CD4-positive, alpha-beta T cell treated with Interleukin-6 for 4 hours (primary cell): ENCODE measurements around the gene GRID1.
A peak's percentile ranks its signal among the peaks of the same experiment; 100 is the strongest.
"Not testable (repeated sequence)": the region's sequence is repeated elsewhere in the genome, so short reads cannot be mapped to it uniquely, and the experiment has no call there.

ENCODE experiments used
- DNase-seq: peaks from one replicate; pipeline ENCODE4 v3.0.0-alpha.2; 2020; ENCODE audit warnings: mixed read lengths

Gene GRID1

DNA sequence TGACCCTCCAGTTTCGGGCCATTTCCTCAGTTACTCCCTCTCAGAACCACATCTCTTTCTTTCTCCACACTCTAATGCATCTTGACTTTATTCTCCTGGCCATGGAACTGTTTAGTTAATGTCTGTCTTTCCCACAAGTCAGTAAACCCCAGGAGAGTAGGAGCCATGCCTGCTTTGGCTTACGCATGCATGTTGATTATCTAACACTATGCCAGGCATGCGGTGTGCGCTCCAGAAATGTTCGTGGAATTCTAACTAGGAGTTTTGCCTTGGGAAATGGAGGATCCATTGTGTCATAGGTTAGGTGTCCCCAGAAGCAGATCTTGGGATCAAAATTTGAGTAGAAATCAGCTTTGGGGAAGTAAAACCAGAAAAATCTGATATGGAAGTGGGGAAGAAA lies 308.9 kb downstream of the GRID1 start:
- no peak for DNase-seq

GRCh38 chr10:86056672-86057071 lies 309.9 kb downstream of the GRID1 start:
- DNase-seq: no peak

- DNase-seq: no peak
Measured at GRCh38 chr10:86055928-86056327, 310.7 kb downstream of the GRID1 start.

DNA sequence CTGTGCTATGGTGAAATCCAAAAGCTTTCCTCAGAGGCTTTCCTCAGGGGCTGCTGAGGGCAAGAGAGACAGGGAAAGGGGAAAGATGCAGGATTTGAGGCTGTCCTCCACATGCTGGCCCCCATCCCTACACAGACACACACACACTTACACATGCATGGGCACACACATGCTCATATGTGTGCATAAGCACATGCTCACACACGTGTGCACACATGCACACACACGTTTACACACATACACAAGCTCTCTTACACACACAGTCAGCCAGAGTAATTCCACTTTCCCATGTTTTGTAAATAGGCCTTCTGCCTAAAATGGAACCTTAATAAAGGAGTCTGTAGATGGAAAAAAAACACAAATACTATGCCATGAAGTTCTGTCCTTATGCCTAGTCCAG lies 312.9 kb downstream of the GRID1 start:
- no peak for DNase-seq

DNA sequence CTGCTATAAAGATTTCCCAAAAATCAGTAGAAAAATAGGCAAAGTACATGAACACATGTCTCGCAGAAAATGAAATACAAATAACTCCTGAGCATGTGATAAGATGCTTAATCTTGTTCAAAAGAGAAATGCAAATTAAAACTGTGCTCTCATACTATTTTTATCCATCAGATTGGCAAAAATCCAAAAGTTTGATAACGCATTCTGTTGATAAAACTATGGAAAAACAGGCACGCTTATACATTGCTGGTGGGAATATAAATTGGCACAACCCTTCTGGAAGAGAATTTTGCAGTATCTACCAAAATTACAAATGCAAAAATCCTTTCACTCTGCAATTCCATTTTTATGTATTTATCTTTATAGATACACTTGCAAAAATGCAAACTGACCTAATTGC lies 315.0 kb downstream of the GRID1 start:
- no peak for DNase-seq

- no peak for DNase-seq
Measured at GRCh38 chr10:86049442-86049841, 317.2 kb downstream of the GRID1 start.

GRCh38 chr10:86048973-86049372 lies 317.6 kb downstream of the GRID1 start:
- no peak for DNase-seq

- no peak for DNase-seq
Measured at GRCh38 chr10:86048571-86048970, 318.0 kb downstream of the GRID1 start.

DNA sequence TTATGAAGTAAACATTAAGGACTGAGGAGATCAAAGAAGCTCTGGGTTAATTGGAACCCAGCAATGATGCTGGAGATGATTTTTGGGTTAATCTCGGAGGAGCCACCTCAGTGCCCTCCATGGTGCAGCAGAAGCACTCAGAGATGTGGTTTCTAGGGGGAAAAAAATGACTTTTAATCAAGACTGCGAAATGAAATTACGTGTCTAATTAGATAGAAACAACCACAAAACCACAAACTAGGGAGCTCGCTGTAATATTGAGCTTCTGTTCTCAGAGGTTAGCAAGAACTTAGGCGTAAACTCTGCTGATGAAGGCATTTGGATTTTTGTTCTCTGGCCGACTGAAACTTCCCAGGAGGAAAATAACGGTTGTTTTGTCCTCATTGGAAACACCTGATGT lies 319.0 kb downstream of the GRID1 start:
- no peak for DNase-seq

- peak; percentile 8 for DNase-seq
Measured at GRCh38 chr10:86046845-86047460, 319.6 kb downstream of the GRID1 start.

DNA sequence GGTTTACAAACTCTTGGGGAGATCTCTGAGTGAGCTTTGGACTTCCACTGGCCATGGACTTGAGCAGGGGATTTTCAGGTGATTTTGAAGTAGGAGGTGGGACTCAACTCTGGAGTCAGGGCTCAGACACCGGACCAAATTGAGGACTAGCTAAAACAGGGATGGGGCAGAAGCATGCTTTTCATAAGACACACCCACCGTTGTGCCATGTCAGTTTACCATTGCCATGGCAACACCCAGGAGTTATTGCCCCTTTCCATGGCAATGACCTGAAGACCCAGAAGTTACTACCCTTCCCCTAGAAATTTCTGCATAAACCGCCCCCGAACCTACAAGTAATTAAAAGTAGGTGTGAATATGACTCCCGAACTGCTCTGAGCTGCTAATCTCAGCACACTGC lies 320.7 kb downstream of the GRID1 start:
- no peak for DNase-seq

- DNase-seq: no peak
Measured at GRCh38 chr10:86044029-86044428, 322.6 kb downstream of the GRID1 start.

DNA sequence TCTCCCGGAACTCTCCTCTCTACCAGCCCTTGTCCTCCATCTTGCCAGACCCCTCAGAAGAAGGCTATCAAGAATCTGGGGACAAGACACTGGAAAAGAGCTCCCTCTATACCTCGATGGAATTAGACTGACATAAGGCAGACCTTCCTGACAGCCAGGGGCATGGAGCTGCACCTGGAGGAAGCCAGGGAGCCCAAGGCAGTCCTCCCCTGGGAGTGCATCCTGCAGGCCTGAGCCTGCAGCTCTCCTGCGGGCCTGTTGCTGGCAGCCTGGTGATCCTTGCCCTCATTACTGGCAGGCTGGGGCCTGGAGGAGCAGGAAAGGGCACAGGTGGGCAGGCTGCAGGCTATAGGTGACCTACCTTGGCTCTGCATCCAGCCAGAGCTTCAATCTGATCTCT lies 323.4 kb downstream of the GRID1 start:
- no peak for DNase-seq

- DNase-seq: no peak
Measured at GRCh38 chr10:86042161-86042560, 324.4 kb downstream of the GRID1 start.

DNA sequence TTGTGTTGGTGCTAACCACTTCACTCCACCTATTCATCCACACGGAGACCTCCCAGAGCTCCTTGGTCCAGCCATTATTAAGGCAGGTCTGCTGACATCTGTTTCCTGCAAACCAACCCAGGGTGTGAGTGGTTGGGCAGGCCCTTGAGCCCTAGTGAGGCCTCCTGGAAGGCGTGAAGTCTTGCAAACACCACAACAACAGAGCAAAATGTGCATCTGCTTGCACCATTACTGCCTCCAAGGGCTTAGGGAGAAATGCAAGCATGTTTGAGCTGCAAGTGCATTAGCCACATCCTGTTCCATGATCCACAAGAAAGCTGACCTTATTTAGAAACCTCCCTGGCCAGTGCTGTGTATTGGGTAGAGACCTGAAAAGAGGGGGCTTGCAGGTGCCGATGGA lies 325.5 kb downstream of the GRID1 start:
- no peak for DNase-seq

DNA sequence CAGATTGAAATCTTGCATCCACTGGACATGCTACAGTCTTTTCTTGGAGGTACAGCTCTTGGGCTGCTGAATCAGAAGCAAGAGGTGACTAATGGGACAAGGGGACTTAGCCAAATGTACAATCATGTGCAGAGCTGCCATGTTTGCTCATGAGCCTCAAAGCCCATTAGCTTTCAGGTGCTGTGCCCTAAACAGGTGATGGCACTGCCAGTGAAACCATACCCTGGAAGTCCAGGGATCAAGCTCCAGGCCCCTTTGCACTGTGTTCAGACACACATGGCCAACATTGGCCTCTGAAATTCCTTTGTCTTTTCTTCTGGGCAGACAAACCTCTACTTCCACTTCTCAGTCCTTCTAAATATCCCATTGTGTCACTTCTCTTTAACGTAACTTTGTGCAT lies 328.2 kb downstream of the GRID1 start:
- no peak for DNase-seq

DNA sequence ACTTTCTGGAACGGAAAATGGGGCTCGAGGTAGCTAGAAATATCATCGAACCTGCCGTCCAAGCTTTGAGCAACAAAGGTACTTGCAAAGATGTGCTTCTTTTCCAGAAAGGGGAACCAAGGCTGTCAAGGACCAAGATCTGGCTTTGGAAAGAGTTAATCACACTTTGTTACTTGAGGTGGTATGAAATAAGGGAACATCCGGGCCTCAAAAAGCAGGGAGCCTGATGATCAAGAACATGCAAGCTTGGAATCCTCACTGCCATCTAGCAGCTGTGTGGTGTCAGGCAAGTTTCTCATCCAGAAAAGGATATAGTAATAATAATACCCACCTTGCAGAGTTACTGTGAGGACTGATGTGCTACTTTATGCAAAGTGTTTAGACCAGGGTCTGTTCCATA lies 329.5 kb downstream of the GRID1 start:
- DNase-seq: no peak

DNA sequence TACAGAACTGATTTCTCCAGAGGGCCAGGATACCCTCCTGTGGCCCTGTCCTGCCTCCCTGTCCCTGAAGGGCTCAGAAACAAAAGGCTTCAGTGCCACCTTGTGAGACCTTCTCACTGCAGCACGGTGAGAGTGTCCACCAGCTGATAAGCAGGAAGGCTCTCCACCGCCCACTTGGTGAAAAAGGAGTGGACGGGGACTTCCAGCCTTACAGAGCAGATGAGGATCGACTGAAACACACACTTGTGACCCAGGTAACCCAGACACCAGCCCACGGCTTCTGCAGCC lies 330.1 kb downstream of the GRID1 start:
- DNase-seq: no peak

- DNase-seq: no peak
Measured at GRCh38 chr10:86035791-86036543, 330.6 kb downstream of the GRID1 start.

DNA sequence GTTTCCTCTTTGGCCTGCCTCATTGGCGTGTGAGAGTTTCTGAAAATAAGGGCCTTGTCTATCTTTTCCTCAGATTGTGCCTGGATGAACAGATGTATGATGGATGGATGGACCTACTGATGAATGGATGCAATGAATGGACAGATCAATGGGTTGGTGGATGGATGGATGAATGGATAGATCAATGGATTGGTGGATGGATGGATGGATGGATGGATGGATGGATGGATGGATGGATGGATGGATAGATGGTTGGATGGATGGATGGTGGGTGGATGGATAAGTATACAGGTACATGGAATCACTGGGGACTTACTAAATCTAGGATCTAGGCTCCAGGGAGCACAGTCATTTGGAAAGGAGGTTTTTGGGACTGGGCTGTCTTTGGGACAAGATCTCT lies 331.9 kb downstream of the GRID1 start:
- DNase-seq: no peak

GRCh38 chr10:86033581-86033980 lies 333.0 kb downstream of the GRID1 start:
- no peak for DNase-seq

DNA sequence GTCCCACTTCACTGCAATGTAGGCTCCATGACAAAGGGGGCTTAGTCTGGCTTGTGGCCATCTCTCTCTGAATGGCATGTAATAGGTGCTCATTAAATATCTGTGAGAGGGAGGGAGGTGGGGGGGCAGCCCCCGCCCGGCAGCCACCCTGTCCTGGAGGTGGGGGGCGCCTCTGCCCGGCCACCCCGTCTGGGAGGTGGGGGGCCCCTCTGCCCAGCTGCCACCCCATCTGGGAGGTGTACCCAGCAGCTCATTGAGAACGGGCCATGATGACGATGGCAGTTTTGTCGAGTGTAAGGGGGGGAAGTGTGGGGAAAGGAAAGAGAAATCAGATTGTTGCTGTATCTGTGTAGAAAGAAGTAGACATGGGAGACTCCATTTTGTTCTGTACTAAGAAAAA lies 334.5 kb downstream of the GRID1 start:
- not testable (repeated sequence) for DNase-seq

DNA sequence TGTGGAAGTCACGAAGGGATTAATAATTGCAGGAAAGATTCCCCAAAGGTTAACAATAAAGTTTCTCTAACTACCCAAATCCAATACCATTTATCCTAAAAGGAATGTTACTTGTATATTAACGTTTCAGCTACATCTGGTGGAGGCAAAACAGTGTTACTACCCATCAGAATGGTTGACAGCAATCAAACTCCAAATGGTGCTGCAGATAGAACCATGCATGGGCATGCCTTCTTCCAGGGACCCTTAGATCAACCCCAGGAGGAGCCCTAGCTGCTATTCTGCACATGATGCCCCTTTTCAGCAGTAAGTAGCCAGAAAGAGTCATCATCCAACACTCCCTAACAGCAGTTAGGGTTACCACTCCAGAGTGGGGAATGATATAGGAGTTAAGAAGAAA lies 336.3 kb downstream of the GRID1 start:
- no peak for DNase-seq

DNA sequence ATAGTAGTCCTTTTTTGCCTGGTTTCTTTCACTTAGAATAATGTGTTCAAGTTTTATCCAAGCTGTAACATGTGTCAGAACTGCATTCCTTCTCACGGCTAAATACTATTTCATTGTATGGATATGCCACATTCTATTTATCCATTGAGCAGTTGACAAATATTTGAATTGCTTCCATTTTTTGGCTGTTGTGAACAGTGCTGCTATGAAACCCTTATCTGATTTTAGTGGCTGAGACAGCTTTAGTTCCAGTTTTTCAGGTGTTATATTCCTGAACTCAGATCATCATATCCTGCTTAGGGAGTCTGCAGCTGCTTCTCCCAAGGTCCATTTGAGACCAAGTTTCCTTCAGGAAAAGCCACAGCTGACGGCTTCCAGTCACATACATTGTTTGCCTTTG lies 339.2 kb downstream of the GRID1 start:
- no peak for DNase-seq

GRCh38 chr10:86025509-86025908 lies 341.1 kb downstream of the GRID1 start:
- DNase-seq: no peak
